Endodermal cell (in vitro differentiated cells): Measurements from ENCODE around the gene GABRG3. TPM values are rescaled to one million over a fixed set of nuclear protein-coding genes. Genes with fewer than 3 reads are reported as not detected.

Experiments
- DNase-seq: peaks from one replicate; pipeline ENCODE4 v3.0.0-alpha.2; 2017
- H3K27ac ChIP-seq: 2 replicates; pipeline ENCODE4 v1.5.1; 2013; ENCODE audit warnings: mild to moderate bottlenecking, low read depth, low read length, moderate library complexity
- H3K27me3 ChIP-seq: 2 replicates; pipeline ENCODE4 v1.6.1; 2013; ENCODE audit warnings: mild to moderate bottlenecking, low read length, moderate library complexity; ENCODE audit not compliant: insufficient read depth, control insufficient read depth, poor library complexity, severe bottlenecking
- H3K36me3 ChIP-seq: 2 replicates; pipeline ENCODE4 v1.7.0; 2013; ENCODE audit warnings: mild to moderate bottlenecking, low read length, moderate library complexity; ENCODE audit not compliant: control insufficient read depth, insufficient read depth
- H3K4me1 ChIP-seq: one replicate; pipeline ENCODE4 v1.7.0; 2013; ENCODE audit warnings: low read length; ENCODE audit not compliant: control insufficient read depth, insufficient read depth
- H3K4me3 ChIP-seq: 2 replicates; pipeline ENCODE4 v1.5.1; 2013; ENCODE audit warnings: mild to moderate bottlenecking, low read length, moderate library complexity
- H3K9ac ChIP-seq: 2 replicates; pipeline ENCODE4 v1.6.1; 2013; ENCODE audit warnings: mild to moderate bottlenecking, low read length, moderate library complexity; ENCODE audit not compliant: poor library complexity, severe bottlenecking; ENCODE audit errors: extremely low read depth
- H3K9me3 ChIP-seq: 2 replicates; pipeline ENCODE4 v1.6.1; 2013; ENCODE audit warnings: mild to moderate bottlenecking, low read length, moderate library complexity; ENCODE audit not compliant: control insufficient read depth
- H3K27ac Mint-ChIP-seq: 2 replicates; pipeline ENCODE4 v1.8.0; 2020; ENCODE audit warnings: mixed read lengths
- H3K27me3 Mint-ChIP-seq: 2 replicates; pipeline ENCODE4 v1.8.0; 2021; ENCODE audit warnings: mild to moderate bottlenecking, mixed read lengths; ENCODE audit not compliant: insufficient read depth
- H3K36me3 Mint-ChIP-seq: 2 replicates; pipeline ENCODE4 v1.8.0; 2020; ENCODE audit warnings: low read depth, mixed read lengths
- H3K4me1 Mint-ChIP-seq: 2 replicates; pipeline ENCODE4 v1.8.0; 2020; ENCODE audit warnings: mixed read lengths
- H3K4me3 Mint-ChIP-seq: 2 replicates; pipeline ENCODE4 v1.8.0; 2020; ENCODE audit warnings: mild to moderate bottlenecking, moderate library complexity, mixed read lengths
- H3K9me3 Mint-ChIP-seq: 2 replicates; pipeline ENCODE4 v1.8.0; 2020; ENCODE audit warnings: mild to moderate bottlenecking, mixed read lengths
- WGBS, 2 experiments: methylation state at CpG; one replicate each; pipeline versions ENCODE4 v1.1.5 to v1.1.7; 2013; ENCODE audit warnings: missing lambda C conversion rate in 2 of 2, mixed read lengths in 1 of 2; ENCODE audit not compliant: insufficient coverage in 1 of 2, insufficient read length in 1 of 2; 5-methylcytosine and 5-hydroxymethylcytosine counted together
- total RNA-seq, 2 donors: library from RNA; stranded (reverse); fragmentation: NEBNext Ultra II Directional in 1 of 2; extraction: Animal tissue kit (Norgen Biotek cat#: 25700) in 1 of 2; gene quantifications; 2 replicates in 1 of 2; 3 replicates in 1 of 2; pipeline ENCODE4 v1.2.1, GENCODE V29; 2021
- TF ChIP-seq, protein P1 (sequence below): fragments of 200-600 bp; sonication (generic); conservative IDR thresholded peaks from 2 replicates; pipeline ENCODE4 v1.5.0; 2021; ENCODE audit warnings: antibody characterized with exemption, mild to moderate bottlenecking

GABRG3 gene
- total RNA-seq, 2 donors from 2014 or later = 0.48 to 0.84 TPM

DNA sequence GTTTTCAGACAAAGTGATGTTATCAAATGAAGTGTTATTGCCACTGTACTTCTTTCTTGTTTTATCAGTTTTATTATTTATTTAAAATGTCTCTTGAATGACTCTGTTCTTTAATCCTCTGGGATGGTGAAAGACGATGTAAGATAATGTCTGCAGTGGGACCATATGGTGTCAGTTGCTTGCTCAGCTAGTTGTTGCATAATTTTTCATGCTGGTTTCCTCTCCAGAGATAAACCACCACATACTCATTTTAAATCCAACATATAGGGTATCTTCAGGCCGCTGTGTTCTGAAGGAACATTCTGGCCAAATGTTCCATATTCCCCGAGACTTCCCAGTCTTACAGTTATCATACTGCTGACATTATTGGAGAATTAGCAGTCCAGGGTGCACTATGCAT, 75.9 kb downstream of the GABRG3 start:
- H3K4me1 Mint-ChIP-seq = peaks cover 2% of the 10 kb centered on the region
- peaks cover 36% of the 10 kb centered on the region for H3K27me3 ChIP-seq
- H3K27me3 Mint-ChIP-seq = peaks cover 12% of the 10 kb centered on the region
- 97 to 100% methylated on average over 2 to 3 of the region's 3 CpGs for WGBS, 2 experiments
- H3K36me3 Mint-ChIP-seq = no peaks in the 10 kb centered on the region
- H3K9me3 Mint-ChIP-seq = no peaks in the 10 kb centered on the region
- H3K4me3 Mint-ChIP-seq = no peak overlapping the region
- no peak overlapping the region for H3K27ac Mint-ChIP-seq
- H3K4me3 ChIP-seq = no peak overlapping the region
- H3K9ac ChIP-seq = no peak overlapping the region
- H3K27ac ChIP-seq = no peak overlapping the region
- peaks cover 3% of the 10 kb centered on the region for H3K4me1 ChIP-seq
- H3K36me3 ChIP-seq = no peaks in the 10 kb centered on the region
- TF ChIP-seq, protein P1, sequence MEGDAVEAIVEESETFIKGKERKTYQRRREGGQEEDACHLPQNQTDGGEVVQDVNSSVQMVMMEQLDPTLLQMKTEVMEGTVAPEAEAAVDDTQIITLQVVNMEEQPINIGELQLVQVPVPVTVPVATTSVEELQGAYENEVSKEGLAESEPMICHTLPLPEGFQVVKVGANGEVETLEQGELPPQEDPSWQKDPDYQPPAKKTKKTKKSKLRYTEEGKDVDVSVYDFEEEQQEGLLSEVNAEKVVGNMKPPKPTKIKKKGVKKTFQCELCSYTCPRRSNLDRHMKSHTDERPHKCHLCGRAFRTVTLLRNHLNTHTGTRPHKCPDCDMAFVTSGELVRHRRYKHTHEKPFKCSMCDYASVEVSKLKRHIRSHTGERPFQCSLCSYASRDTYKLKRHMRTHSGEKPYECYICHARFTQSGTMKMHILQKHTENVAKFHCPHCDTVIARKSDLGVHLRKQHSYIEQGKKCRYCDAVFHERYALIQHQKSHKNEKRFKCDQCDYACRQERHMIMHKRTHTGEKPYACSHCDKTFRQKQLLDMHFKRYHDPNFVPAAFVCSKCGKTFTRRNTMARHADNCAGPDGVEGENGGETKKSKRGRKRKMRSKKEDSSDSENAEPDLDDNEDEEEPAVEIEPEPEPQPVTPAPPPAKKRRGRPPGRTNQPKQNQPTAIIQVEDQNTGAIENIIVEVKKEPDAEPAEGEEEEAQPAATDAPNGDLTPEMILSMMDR = no peak
- DNase-seq = no peak
- no peaks in the 10 kb centered on the region for H3K9me3 ChIP-seq

DNA sequence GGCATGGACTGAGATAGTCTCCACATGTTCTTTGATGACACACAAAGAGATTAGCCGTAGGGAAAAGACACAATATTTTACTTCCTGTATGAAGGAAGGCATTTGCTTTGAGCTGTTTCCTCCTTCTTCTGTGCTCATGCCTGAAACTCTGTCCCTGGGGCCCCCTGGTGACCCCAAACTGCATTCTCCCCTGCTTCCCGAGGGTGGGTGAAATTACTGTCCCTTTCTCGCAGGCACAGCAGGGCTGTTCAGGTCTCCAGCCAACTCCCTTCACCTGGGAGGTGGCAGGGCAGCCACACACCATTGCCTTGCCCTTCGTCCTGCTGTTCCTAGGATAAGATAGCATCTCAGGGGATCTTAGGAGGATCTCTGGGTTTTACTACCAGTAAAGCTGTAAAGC, 79.2 kb downstream of the GABRG3 start:
- TF ChIP-seq, protein P1 = no peak
- H3K27me3 Mint-ChIP-seq = peaks cover 14% of the 10 kb centered on the region
- no peak overlapping the region for H3K27ac Mint-ChIP-seq
- H3K9ac ChIP-seq = no peak overlapping the region
- no peaks in the 10 kb centered on the region for H3K36me3 Mint-ChIP-seq
- 71 to 73% methylated on average over 3 to 4 of the region's 4 CpGs for WGBS, 2 experiments
- no peak overlapping the region for H3K4me3 Mint-ChIP-seq
- no peaks in the 10 kb centered on the region for H3K9me3 ChIP-seq
- no peaks in the 10 kb centered on the region for H3K36me3 ChIP-seq
- DNase-seq = no peak
- H3K4me1 ChIP-seq = peaks cover 3% of the 10 kb centered on the region
- H3K27me3 ChIP-seq = peaks cover 64% of the 10 kb centered on the region
- H3K27ac ChIP-seq = no peak overlapping the region
- peaks cover 2% of the 10 kb centered on the region for H3K4me1 Mint-ChIP-seq
- no peak overlapping the region for H3K4me3 ChIP-seq
- H3K9me3 Mint-ChIP-seq = no peaks in the 10 kb centered on the region

DNA sequence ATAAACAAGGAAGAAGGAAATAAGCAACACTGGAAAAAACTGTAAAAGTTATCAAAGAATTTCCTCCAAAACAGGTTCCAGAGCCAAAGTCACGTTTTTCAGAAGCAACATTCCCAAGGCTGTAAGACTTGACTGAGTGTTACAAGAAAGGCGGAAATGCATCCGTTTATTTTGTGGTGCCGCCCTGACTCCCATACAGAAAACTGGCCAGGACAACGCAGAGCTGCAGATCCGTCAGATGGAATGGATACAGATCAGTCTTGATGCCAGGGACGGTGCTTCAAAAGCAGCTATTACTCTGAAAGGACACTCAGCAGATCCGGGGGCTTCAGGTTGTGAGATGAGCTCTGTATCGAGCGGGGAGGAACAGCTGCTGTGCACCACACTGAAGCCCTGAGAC, 83.4 kb downstream of the GABRG3 start:
- H3K4me1 Mint-ChIP-seq = peaks cover 2% of the 10 kb centered on the region

More for the DNA sequence above, 83.4 kb downstream of the GABRG3 start:
- H3K27ac ChIP-seq = no peak overlapping the region
- peaks cover 42% of the 10 kb centered on the region for H3K27me3 ChIP-seq
- no peaks in the 10 kb centered on the region for H3K36me3 ChIP-seq
- no peak for DNase-seq
- peaks cover 7% of the 10 kb centered on the region for H3K27me3 Mint-ChIP-seq
- no peak overlapping the region for H3K4me3 Mint-ChIP-seq
- WGBS, 2 experiments = 87 to 88% methylated on average over 10 of the region's 10 CpGs
- no peaks in the 10 kb centered on the region for H3K36me3 Mint-ChIP-seq
- no peak overlapping the region for H3K4me3 ChIP-seq
- no peaks in the 10 kb centered on the region for H3K9me3 ChIP-seq
- no peak overlapping the region for H3K27ac Mint-ChIP-seq
- H3K9me3 Mint-ChIP-seq = no peaks in the 10 kb centered on the region
- H3K9ac ChIP-seq = no peak overlapping the region
- TF ChIP-seq, protein P1 = no peak
- H3K4me1 ChIP-seq = peaks cover 3% of the 10 kb centered on the region
